Measurements from ENCODE around the gene TPM1. TPM values are rescaled to one million over a fixed set of nuclear protein-coding genes. Genes with fewer than 3 reads are reported as not detected.

The TPM1 gene
- total and polyA plus RNA-seq, 3 experiments from 2014 or later = 8.3 to 9.9 (median 9.4) TPM

- Histone ChIP-seq H3K9me3 (ENCODE audit: low read length) (no peaks in the 10 kb centered on the region), H3K27ac (ENCODE audit: low read depth, low read length) (no peak overlapping the region), H3K27me3 (ENCODE audit: insufficient read depth, low read length, poor library complexity, severe bottlenecking) (no peaks in the 10 kb centered on the region), H3K4me1 (ENCODE audit: insufficient read depth, low read length) (no peaks in the 10 kb centered on the region), H3K4me3 (ENCODE audit: low read length) (no peak overlapping the region), H3K36me3 (ENCODE audit: insufficient read depth, low read length) (no peaks in the 10 kb centered on the region)
- H3K9me3 Mint-ChIP-seq = peaks cover 0 to 2% (median 0%) of the 10 kb centered on the region in 5 donors
- H3K4me3 Mint-ChIP-seq = no peak overlapping the region
- peaks cover 0 to 8% (median 0%) of the 10 kb centered on the region in 3 donors for H3K36me3 Mint-ChIP-seq
- CTCF ChIA-PET = interaction anchor here (1.3 kb wide), 1 partner anchor 61 kb away, joined by 3 read pairs; no protein-coding TSS in a partner anchor
- POLR2A ChIA-PET = no interaction called here
- peak overlapping the region in 1 of 8 donors; percentile 11 for H3K27ac Mint-ChIP-seq
- DNase-seq = no peak
- H3K27me3 Mint-ChIP-seq = peaks cover 17 to 28% of the 10 kb centered on the region in 2 donors
- H3K4me1 Mint-ChIP-seq = no peaks in the 10 kb centered on the region
Measured at GRCh38 chr15:63109498-63109897, 67.0 kb downstream of the TPM1 start.

- H3K36me3 ChIP-seq (ENCODE audit: insufficient read depth, low read length) = no peaks in the 10 kb centered on the region
- CTCF ChIA-PET = interaction anchor here (1.2 to 1.3 kb wide), 2 partner anchors 62 kb away, joined by 3 to 4 read pairs; no protein-coding TSS in a partner anchor
- H3K4me1 ChIP-seq (ENCODE audit: insufficient read depth, low read length) = no peaks in the 10 kb centered on the region
- no peaks in the 10 kb centered on the region for H3K4me1 Mint-ChIP-seq
- no peak overlapping the region for H3K27ac ChIP-seq (ENCODE audit: low read depth, low read length)
- DNase-seq = no peak
- no peaks in the 10 kb centered on the region for H3K27me3 ChIP-seq (ENCODE audit: insufficient read depth, low read length, poor library complexity, severe bottlenecking)
- peaks cover 0 to 2% (median 0%) of the 10 kb centered on the region in 5 donors for H3K9me3 Mint-ChIP-seq
- peaks cover 15 to 24% of the 10 kb centered on the region in 2 donors for H3K27me3 Mint-ChIP-seq
- H3K36me3 Mint-ChIP-seq = peaks cover 0 to 4% (median 0%) of the 10 kb centered on the region in 3 donors
- no peak overlapping the region for H3K4me3 Mint-ChIP-seq
- POLR2A ChIA-PET = no interaction called here
- no peaks in the 10 kb centered on the region for H3K9me3 ChIP-seq (ENCODE audit: low read length)
- no peak overlapping the region for H3K27ac Mint-ChIP-seq
- no peak overlapping the region for H3K4me3 ChIP-seq (ENCODE audit: low read length)
Measured at GRCh38 chr15:63109920-63110319, 67.4 kb downstream of the TPM1 start.

- Histone ChIP-seq H3K4me1 (ENCODE audit: insufficient read depth, low read length) (no peaks in the 10 kb centered on the region), H3K27ac (ENCODE audit: low read depth, low read length) (no peak overlapping the region), H3K4me3 (ENCODE audit: low read length) (no peak overlapping the region), H3K9me3 (ENCODE audit: low read length) (no peaks in the 10 kb centered on the region), H3K27me3 (ENCODE audit: insufficient read depth, low read length, poor library complexity, severe bottlenecking) (no peaks in the 10 kb centered on the region), H3K36me3 (ENCODE audit: insufficient read depth, low read length) (no peaks in the 10 kb centered on the region)
- no peak for DNase-seq
- Mint-ChIP-seq H3K36me3 (no peaks in the 10 kb centered on the region), H3K9me3 (peaks cover 0 to 1% (median 0%) of the 10 kb centered on the region in 5 donors), H3K27me3 (peaks cover 13 to 19% of the 10 kb centered on the region in 2 donors), H3K4me3 (no peak overlapping the region), H3K27ac (peak overlapping the region in 1 of 8 donors; percentile 20), H3K4me1 (no peaks in the 10 kb centered on the region)
- CTCF ChIA-PET = interaction anchor here (1.2 kb wide), 1 partner anchor 62 kb away, joined by 4 read pairs; no protein-coding TSS in a partner anchor
- POLR2A ChIA-PET = no interaction called here
Measured at GRCh38 chr15:63110428-63111026, 68.0 kb downstream of the TPM1 start.

- Histone ChIP-seq H3K4me3 (ENCODE audit: low read length) (no peak overlapping the region), H3K36me3 (ENCODE audit: insufficient read depth, low read length) (no peaks in the 10 kb centered on the region), H3K9me3 (ENCODE audit: low read length) (no peaks in the 10 kb centered on the region), H3K27ac (ENCODE audit: low read depth, low read length) (no peak overlapping the region), H3K27me3 (ENCODE audit: insufficient read depth, low read length, poor library complexity, severe bottlenecking) (no peaks in the 10 kb centered on the region), H3K4me1 (ENCODE audit: insufficient read depth, low read length) (no peaks in the 10 kb centered on the region)
- H3K9me3 Mint-ChIP-seq = no peaks in the 10 kb centered on the region
- no peaks in the 10 kb centered on the region for H3K4me1 Mint-ChIP-seq
- ChIA-PET POLR2A (no interaction called here), CTCF (no interaction called here)
- H3K4me3 Mint-ChIP-seq = no peak overlapping the region
- H3K27me3 Mint-ChIP-seq = peaks cover 10 to 15% of the 10 kb centered on the region in 2 donors
- no peaks in the 10 kb centered on the region for H3K36me3 Mint-ChIP-seq
- no peak overlapping the region for H3K27ac Mint-ChIP-seq
- no peak for DNase-seq
Measured at GRCh38 chr15:63111481-63111880, 68.9 kb downstream of the TPM1 start.

GRCh38 chr15:63112871-63113270 lies 70.3 kb downstream of the TPM1 start:
- peaks cover 7 to 8% of the 10 kb centered on the region in 2 donors for H3K27me3 Mint-ChIP-seq
- no peaks in the 10 kb centered on the region for H3K36me3 Mint-ChIP-seq
- Histone ChIP-seq H3K36me3 (ENCODE audit: insufficient read depth, low read length) (no peaks in the 10 kb centered on the region), H3K27me3 (ENCODE audit: insufficient read depth, low read length, poor library complexity, severe bottlenecking) (no peaks in the 10 kb centered on the region), H3K27ac (ENCODE audit: low read depth, low read length) (no peak overlapping the region), H3K9me3 (ENCODE audit: low read length) (no peaks in the 10 kb centered on the region), H3K4me1 (ENCODE audit: insufficient read depth, low read length) (no peaks in the 10 kb centered on the region), H3K4me3 (ENCODE audit: low read length) (no peak overlapping the region)
- ChIA-PET POLR2A (no interaction called here), CTCF (no interaction called here)
- H3K9me3 Mint-ChIP-seq = no peaks in the 10 kb centered on the region
- DNase-seq = no peak
- no peak overlapping the region for H3K4me3 Mint-ChIP-seq
- H3K4me1 Mint-ChIP-seq = no peaks in the 10 kb centered on the region
- no peak overlapping the region for H3K27ac Mint-ChIP-seq

- Mint-ChIP-seq H3K9me3 (peaks cover 0 to 6% (median 5%) of the 10 kb centered on the region in 5 donors), H3K27me3 (peaks cover 0 to 2% of the 10 kb centered on the region in 2 donors), H3K36me3 (peaks cover 0 to under 1% (median 0%) of the 10 kb centered on the region in 3 donors), H3K27ac (no peak overlapping the region), H3K4me1 (no peaks in the 10 kb centered on the region), H3K4me3 (no peak overlapping the region)
- ChIA-PET POLR2A (no interaction called here), CTCF (interaction anchor here (1.4 kb wide), 1 partner anchor 67 kb away, joined by 3 read pairs; no protein-coding TSS in a partner anchor)
- Histone ChIP-seq H3K4me1 (ENCODE audit: insufficient read depth, low read length) (no peaks in the 10 kb centered on the region), H3K36me3 (ENCODE audit: insufficient read depth, low read length) (no peaks in the 10 kb centered on the region), H3K27ac (ENCODE audit: low read depth, low read length) (no peak overlapping the region), H3K27me3 (ENCODE audit: insufficient read depth, low read length, poor library complexity, severe bottlenecking) (no peaks in the 10 kb centered on the region), H3K4me3 (ENCODE audit: low read length) (no peak overlapping the region), H3K9me3 (ENCODE audit: low read length) (peaks cover 3% of the 10 kb centered on the region)
- no peak for DNase-seq
Measured at GRCh38 chr15:63114465-63114864, 71.9 kb downstream of the TPM1 start.

Other genes starting within 250 kb of the TPM1 start
- gene LACTB, start 79.1 kb downstream of the TPM1 start, total RNA-seq = 10 to 100 TPM; 30.0 to 31.7 TPM
- 9.7 TPM for gene LACTB, start 79.1 kb downstream of the TPM1 start, polyA plus RNA-seq
- 100 to 1,000 TPM; 214 to 221 TPM for gene RPS27L, start 114.7 kb downstream of the TPM1 start, total RNA-seq
- 193 TPM for gene RPS27L, start 114.7 kb downstream of the TPM1 start, polyA plus RNA-seq
- gene RAB8B, start 146.9 kb downstream of the TPM1 start, total RNA-seq = 100 to 1,000 TPM; 165 to 169 TPM
- 52.9 TPM for gene RAB8B, start 146.9 kb downstream of the TPM1 start, polyA plus RNA-seq
- gene APH1B, start 234.9 kb downstream of the TPM1 start, total RNA-seq = 1 to 10 TPM; 6.7 to 9.2 TPM
- gene APH1B, start 234.9 kb downstream of the TPM1 start, polyA plus RNA-seq = 13.1 TPM